GM21515 (cell line): ENCODE measurements around the gene TPSB2.

Experiments
- ATAC-seq: cut with Tn5 transposase; IDR thresholded peaks from one replicate; pipeline ENCODE4 v1.9.1; 2021; ENCODE audit not compliant: unreplicated experiment

Gene TPSB2

DNA sequence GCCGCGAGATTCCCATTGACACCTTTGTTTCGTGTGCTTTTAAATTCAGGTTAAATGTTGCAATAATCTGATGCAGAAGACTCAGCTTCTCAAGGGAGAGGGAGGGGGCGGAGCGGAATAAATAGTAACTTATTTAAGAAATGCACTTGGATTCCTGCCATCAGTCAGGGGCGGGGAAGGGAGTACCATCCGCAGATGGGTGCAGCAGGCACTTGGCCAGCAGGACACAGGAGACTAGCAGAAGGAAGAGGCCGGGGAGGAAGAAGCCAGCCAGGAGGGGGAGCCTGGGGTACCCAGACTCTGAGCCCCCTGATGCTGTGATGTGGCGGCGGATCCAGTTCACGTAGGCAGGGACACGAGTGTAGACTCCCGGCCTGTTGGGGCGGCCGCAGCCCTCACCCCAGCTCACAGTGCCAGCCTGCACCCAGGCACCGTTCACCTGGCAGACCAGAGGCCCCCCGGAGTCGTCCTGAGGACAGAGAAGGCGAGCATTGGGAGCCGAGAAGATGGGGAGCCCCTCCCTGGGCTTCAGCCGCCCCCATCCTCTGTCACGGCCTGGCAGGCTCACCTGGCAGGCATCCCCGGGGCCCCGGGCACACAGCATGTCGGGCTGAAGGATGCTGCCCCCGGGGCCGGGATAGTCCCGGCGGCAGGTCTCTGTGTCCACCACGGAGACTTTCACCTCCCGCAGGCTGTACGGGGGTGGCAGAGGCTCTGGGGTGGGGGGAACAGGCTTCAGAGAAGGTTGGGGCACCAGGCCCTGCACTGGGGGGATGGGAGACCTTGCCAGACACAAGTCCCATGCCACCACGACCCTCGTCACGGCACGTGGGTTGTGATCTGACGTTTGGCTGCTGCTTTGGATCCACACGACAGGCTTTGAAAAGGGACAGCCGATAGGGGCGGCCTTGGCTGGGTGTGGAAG is 8.1 kb downstream of the TPSB2 start:
- ATAC-seq: no peak

DNA sequence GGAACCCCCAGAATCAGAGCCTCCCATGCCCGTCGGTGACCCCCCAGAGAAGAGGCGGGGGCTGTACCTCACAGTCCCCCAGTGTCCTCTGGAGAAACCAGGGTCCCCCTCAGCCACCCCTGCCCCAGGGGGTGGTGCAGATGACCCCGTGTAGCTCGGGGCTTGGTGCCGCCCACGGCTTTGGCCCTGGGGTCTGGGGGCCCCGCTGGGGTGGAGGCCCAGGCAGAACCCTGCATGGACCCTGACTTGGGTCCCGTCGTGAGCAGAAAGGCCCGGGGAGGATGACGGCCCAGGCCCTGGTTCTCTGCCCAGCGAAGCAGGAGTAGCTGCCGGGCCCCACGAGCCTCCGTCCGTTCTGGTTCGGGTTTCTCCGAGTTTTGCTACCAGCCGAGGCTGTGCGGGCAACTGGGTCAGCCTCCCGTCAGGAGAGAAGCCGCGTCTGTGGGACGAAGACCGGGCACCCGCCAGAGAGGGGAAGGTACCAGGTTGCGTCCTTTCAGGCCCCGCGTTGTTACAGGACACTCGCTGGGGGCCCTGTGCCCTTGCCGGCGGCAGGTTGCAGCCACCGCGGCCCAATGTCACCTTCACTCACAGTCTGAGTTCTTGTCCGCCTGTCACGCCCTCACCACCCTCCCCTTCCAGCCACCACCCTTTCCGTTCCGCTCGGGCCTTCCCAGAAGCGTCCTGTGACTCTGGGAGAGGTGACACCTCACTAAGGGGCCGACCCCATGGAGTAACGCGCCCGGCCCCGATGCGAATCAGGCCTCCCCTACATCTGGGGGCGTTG is 8.9 kb downstream of the TPSB2 start:
- no peak for ATAC-seq

DNA sequence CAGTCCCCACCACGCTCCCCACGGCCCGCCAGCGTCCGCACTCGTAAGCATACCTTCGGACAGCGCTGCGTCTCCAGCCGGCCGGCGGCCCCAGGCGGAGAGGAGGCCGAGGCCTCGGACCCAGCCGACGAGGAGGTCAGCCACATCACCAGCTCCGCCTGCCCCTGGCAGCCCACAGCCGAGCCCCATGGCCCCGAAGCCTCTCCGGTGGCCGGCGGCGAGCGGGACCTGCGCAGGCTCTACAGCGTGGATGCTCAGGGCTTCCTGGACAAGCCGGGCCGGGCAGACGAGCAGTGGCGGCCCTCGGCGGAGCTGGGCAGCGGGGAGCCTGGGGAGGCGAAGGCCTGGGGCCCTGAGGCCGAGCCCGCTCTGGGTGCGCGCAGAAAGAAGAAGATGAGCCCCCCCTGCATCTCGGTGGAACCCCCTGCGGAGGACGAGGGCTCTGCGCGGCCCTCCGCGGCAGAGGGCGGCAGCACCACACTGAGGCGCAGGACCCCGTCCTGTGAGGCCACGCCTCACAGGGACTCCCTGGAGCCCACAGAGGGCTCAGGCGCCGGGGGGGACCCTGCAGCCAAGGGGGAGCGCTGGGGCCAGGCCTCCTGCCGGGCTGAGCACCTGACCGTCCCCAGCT is 9.8 kb downstream of the TPSB2 start:
- ATAC-seq: no peak

DNA sequence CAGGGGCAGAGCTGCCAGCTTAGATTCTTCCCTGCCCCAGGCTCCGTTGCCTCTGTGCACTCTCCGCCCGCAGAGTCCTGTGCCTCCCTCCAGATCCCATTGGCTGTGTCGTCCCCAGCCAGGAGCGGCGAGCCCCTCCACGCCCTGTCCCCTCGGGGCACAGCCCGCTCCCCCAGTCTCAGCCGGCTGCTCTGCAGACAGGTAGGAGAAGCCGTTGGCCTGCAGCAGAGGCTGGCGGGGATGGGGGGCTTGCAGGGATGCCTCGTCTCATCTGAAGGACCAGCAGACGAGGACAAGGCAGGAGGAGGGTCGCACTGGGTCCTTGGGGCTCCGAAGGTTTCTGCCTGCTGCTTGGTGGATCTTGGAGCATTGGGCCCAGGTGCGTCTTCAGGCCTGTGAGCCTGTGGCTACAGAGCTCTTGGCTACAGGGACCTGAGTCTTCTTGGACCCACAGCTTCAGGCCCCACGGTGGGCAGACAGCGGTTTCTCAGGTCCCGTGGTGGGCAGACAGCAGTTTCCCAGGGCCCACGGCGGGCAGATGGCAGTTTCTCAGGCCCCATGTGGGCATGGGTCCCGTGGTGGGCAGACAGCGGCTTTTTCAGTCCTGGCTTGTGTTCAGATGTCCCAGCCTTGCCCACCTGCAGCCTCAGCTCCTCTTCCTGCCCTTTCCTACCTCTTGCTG is 10.9 kb downstream of the TPSB2 start:
- ATAC-seq: no peak

DNA sequence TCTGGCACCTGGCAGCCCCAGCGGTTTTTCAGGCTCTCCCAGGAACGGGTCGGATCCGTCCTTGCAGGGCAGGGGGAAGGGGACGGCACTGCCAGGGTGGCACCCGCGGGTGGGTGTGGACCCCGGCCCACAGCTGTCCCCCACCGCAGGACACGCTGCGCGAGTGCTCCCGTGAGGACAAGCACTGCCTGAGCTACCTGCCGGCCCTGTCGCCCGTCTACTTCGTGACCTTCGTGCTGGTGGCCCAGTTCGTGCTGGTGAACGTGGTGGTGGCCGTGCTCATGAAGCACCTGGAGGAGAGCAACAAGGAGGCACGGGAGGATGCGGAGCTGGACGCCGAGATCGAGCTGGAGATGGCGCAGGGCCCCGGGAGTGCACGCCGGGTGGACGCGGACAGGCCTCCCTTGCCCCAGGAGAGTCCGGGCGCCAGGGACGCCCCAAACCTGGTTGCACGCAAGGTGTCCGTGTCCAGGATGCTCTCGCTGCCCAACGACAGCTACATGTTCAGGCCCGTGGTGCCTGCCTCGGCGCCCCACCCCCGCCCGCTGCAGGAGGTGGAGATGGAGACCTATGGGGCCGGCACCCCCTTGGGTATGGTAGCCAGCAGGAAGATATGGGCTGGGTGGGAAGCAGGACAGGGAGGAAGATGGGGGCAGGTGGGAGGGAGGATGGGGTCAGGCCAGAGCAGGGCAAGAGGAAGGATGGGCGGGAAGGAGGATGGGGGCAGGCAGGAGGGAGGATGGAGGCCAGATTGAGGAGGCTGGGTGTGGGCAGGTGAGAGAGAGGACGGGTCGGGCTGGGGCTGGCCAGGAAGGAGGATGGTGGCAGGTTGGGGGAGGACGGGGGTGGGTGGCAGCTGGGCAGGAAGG is 11.7 kb downstream of the TPSB2 start:
- no peak for ATAC-seq

DNA sequence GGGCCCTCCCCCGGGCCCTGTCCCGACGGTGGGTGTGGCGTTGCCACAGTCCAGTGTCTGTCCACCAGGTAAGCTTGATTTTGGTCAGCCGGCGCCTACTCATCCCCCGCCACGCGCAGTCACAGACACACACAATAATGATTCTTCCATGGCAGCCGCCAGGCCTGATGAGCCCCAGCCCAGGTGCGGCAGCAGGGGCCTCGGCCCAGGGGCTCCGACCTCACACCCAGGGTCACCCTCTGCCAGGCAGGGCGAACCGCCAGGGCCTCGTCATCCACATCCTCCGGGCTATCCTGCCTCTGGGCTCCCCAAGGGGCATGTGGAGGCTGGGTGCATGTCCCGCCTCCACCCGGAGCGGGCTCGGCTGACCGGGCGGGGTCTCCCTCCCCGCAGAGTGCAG is 12.5 kb downstream of the TPSB2 start:
- no peak for ATAC-seq

DNA sequence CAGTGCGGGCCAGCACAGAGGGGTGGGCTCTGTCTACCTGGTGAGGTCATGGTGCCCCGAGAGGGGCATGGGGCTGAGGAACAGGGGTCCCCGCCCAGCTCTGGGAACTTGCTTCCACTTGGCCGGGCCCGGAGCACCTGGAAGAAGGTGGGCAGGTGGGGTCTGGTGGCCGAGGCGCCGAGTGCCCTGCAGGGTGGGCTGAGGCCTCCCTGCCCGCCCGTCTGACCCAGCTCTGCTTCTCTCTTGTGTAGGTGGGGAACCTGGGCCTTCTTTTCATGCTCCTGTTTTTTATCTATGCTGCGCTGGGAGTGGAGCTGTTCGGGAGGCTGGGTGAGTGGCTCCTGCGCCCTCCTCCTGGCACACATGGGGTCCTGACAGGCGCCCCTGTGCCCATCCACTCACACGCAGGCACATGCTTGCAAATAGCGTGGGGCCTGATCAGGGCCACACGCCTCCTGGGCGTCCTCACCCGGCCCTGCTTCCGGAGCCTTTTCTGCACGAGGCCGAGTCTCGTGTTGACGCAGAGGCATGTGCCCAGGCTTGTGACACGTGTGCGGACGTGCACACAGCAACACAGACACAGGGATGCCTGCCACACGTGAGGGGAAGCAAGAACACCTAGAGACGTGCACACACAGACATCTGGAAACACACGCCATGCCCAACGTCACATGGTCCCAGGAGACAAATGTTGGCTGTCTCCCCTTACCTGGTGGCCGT is 13.1 kb downstream of the TPSB2 start:
- no peak for ATAC-seq

DNA sequence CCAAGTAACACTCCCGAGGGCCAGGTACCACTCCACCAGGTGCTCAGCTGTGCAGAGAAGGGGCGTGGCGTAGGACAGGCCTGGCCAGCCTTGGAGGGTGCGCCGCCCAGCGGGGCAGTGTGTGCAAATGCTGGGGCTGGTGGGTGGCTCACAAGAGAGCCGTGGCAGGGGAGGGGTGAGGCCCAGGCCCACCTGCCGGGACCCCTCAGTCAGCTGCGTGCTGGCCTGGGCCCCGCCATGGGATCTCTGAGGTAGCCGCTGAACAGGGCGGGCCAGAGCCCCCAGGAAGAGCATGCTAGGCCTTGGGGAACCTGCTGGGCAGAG is 13.7 kb downstream of the TPSB2 start:
- ATAC-seq: no peak

DNA sequence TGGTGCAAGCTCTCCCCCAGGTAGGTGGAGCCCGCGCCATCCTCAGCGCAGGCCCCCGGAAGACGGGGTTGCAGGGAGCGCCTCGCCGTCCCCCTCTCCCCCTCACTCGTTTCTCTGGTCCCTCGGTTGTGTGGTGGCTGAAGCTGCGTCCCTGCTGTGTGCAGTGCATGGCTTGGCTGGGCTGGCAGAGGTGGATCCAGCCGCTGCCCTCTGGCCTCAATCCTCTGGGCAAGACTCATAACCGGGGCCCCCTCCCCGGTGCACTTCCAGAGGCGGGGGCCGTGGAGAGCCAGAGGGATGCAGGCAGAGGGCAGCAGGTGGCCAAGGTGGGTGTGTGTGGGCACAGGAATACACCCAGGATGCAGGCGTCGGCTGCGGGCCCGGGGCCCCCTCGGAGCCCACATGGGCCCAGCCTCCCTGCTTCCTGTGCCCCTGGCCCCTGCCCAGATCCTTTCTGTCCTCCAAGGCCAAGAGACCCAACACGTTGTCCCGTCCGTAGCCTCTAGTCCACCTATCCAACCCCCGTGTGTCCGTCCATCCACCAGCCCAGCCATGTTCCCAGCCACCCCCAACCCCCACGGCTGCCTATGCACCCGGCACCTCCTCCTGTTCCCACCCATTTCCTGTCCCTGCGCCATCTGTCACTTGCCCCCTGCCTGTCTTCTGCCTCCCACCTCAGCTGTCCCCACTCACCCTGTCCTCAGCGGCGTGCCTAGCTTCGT is 14.2 kb downstream of the TPSB2 start:
- no peak for ATAC-seq

DNA sequence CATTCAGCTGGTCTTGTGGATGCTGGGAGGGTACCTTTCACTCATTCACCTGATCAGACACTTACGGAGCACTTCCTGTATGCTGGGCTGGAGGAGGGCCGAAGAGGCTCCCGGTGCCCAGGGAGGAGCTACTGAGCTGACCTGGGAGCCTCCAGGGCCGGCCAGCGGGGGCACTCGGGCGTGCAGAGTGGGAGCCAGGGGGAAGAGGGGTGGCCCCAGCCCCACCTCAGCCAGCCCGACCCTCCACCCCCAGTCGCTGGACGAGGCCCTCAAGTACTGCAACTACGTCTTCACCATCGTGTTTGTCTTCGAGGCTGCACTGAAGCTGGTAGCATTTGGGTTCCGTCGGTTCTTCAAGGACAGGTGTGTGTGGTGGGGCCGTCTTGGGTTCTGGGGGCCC is 15.3 kb downstream of the TPSB2 start:
- ATAC-seq: no peak

DNA sequence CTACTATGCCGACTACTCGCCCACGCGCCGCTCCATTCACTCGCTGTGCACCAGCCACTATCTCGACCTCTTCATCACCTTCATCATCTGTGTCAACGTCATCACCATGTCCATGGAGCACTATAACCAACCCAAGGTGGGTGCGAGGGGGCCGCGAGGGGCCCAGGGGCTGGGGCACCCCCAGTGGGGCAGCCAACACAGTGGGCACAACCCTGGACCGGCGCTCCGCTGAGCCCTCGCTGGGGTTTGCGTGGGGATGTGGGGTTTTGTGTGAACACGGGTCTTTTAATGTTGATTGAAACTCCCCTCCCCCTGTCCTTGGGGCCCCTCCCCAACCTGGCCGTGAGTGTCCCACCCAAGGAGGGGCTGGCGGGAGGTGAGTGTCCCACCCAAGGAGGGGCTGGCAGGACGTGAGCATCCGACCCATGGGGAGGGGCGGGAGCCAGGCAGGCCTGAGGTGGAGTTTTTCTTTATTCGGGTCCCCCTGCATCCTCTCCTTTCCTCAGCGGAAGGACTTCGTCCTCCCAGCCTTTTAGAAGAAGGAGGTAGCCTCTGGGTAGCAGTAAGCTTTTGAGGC is 16.1 kb downstream of the TPSB2 start:
- ATAC-seq: no peak

DNA sequence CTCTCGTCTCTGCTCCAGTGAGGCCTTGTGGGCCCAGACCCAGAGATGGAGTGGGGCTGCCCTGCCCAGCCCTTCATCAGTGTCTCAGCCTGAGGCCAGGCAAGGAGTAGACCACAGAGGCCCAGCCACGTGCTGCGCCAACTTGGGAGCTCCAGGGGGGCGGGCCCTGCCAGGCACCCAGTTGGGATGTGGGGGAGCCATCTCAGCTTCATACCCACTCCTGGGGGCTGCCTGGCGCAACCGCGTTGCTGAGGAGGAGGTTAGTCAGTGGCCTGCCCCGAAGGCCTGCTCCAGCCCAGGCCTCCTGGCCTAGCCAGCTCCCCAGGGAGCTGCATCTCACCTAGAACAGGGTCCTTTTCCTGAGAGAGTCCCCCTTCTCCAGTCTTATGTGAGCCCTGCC is 16.8 kb downstream of the TPSB2 start:
- ATAC-seq: no peak

DNA sequence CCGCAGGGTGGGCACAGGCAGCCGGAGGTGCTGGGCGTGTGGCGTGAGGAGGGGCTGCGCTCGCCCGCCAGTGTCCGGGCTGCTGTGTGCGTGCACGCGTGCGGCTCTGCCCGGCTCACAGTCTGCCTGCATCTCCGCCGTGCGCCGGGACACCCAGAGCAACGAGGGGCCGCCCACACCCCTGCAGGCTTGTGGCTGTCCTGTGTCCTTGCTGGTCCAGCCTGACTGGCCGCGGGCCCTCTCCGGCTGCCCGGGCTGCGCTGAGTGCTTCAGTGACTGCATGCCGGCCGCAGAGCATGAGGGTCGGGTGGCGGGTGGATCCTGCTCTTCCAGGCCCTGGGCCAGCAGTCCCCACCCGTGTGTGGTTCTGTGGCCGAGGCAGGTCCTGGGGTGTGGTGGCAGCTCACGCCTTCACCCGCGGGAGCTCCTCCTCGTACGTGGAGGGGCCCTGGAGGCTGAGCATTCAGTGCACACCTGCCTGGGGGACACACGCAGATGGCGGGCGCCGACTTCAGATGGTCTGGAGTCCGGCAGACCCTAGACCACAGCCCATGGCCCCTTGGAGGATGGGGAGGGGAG is 17.3 kb downstream of the TPSB2 start:
- ATAC-seq: no peak

DNA sequence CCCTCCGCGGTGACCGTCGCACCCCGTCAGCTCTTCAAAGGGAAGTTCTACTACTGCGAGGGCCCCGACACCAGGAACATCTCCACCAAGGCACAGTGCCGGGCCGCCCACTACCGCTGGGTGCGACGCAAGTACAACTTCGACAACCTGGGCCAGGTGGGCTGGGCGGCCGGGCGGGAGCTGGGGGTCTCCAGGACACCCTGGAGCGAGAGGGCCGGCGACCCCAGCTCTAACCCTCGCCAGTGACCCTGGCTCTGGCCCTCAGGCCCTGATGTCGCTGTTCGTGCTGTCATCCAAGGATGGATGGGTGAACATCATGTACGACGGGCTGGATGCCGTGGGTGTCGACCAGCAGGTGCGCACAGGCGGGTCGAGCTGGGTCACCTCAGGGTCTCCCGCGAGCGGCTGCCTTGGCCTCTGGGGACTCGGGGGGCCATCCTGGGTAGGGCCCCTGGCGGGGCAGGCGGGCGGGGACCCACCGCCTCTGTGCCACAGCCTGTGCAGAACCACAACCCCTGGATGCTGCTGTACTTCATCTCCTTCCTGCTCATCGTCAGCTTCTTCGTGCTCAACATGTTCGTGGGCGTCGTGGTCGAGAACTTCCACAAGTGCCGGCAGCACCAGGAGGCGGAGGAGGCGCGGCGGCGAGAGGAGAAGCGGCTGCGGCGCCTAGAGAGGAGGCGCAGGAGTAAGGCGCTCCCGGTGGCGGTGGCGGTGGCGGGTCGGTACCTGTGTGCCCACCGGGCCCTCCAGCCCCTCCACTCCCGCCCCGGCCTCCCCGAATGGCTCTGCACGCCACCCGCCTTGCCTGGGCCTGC is 18.3 kb downstream of the TPSB2 start:
- ATAC-seq: no peak

DNA sequence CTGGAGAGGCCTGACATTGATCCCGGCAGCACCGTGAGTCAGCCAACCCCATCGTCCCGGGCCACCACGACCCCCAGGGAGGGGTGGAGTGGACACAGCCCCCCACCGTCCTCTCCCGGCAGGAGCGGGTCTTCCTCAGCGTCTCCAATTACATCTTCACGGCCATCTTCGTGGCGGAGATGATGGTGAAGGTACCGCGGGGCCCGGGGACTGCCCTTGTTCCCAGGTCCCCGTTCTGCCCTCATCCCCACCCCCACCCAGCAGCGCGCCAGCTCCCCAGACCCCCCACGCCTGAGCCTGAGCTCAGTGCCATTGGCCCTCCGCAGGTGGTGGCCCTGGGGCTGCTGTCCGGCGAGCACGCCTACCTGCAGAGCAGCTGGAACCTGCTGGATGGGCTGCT is 19.5 kb downstream of the TPSB2 start:
- no peak for ATAC-seq

DNA sequence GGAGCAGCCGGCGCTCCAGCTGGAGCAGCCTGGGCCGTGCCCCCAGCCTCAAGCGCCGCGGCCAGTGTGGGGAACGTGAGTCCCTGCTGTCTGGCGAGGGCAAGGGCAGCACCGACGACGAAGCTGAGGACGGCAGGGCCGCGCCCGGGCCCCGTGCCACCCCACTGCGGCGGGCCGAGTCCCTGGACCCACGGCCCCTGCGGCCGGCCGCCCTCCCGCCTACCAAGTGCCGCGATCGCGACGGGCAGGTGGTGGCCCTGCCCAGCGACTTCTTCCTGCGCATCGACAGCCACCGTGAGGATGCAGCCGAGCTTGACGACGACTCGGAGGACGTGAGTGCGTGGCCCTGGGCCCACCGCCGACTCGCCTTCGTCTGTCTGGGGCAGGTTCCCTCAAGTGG is 20.9 kb downstream of the TPSB2 start:
- no peak for ATAC-seq

DNA sequence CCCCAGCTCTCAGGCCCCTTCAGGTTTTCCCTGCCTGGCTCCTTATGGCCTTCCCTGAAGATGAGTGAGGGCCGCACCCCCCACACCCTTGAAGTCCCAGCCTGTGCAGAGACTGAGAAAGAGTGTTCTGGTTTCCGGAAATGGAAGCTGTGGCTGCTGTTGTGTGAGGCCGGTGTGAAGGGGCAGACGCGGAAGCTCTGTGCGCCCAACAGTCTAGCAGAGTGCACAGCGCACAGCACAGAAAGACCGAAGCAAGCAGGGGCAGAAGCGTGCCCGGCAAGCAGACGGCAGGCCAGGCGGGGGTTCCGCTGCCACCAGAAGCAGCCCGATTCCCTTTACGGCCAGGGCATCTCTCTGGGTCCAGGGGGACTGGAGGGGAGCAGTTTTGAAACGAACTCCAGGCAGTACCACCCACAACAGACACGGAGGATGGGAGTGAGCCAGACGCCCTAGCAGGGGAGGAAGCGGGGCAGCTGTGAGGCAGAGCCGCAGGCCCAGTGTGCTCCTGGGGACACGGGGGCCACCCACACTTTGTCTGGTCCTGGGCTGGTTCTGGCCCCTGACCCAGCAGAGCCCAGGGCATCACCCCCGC is 21.6 kb downstream of the TPSB2 start:
- ATAC-seq: no peak
